Upper lobe of left lung (tissue), 6 donors: ENCODE results near the gene BAAT. TPM values are rescaled to one million over a fixed set of nuclear protein-coding genes. Genes with fewer than 3 reads are reported as not detected.
A peak's percentile ranks its signal among the peaks of the same experiment; 100 is the strongest.
"Not testable (repeated sequence)": the region's sequence is repeated elsewhere in the genome, so short reads cannot be mapped to it uniquely, and the experiment has no call there.

Experiments used
- ATAC-seq, 2 donors: fragments of 200-7000 bp; cut with Tn5 transposase; one replicate each; pipeline ENCODE4 v1.9.1; 2022; ENCODE audit warnings: mild to moderate bottlenecking in 2 of 2, moderate library complexity in 2 of 2; ENCODE audit not compliant: low FRiP score in 2 of 2
- DNase-seq, 2 donors: peaks; one replicate each; pipeline ENCODE4 v3.0.0-alpha.2; 2019 to 2020
- H3K27ac ChIP-seq, 4 donors: fragments of 200-600 bp; sonication (generic); one replicate each; pipeline ENCODE4 v1.5.1; 2016 to 2019
- H3K27me3 ChIP-seq, 4 donors: fragments of 200-600 bp; sonication (generic); one replicate each; pipeline ENCODE4 v1.5.1; 2017 to 2019
- H3K36me3 ChIP-seq, 4 donors: fragments of 200-600 bp; sonication (generic); one replicate each; pipeline ENCODE4 v1.5.1; 2016 to 2019
- H3K4me1 ChIP-seq, 4 donors: fragments of 200-600 bp; sonication (generic); one replicate each; pipeline ENCODE4 v1.5.1; 2018 to 2019
- H3K4me3 ChIP-seq, 4 donors: fragments of 200-600 bp; sonication (generic); one replicate each; pipeline ENCODE4 v1.5.1; 2017 to 2019; ENCODE audit warnings: mild to moderate bottlenecking in 2 of 4, moderate library complexity in 1 of 4
- H3K9me3 ChIP-seq, 4 donors: fragments of 200-600 bp; sonication (generic); one replicate each; pipeline ENCODE4 v1.5.1; 2018 to 2019
- CTCF ChIP-seq, 6 experiments: fragments of 450-650 bp in 4 of 6; fragments of 200-600 bp in 2 of 6; sonication (generic) in 2 of 6; IDR thresholded peaks; one replicate each; pipeline ENCODE4 v1.5.1; 2016 to 2019; ENCODE audit warnings: antibody characterized with exemption in 6 of 6
- EP300 ChIP-seq, 4 donors: sonication (generic); formaldehyde crosslinking; IDR thresholded peaks; one replicate each; pipeline ENCODE4 v1.5.1; 2017; ENCODE audit warnings: antibody characterized with exemption in 4 of 4, control low read depth in 2 of 4
- POLR2A ChIP-seq, 4 donors: fragments of 450-650 bp; IDR thresholded peaks; one replicate each; pipeline ENCODE4 v1.5.1; 2016 to 2017; ENCODE audit warnings: antibody characterized with exemption in 4 of 4, mild to moderate bottlenecking in 2 of 4
- POLR2AphosphoS5 ChIP-seq, 2 donors: sonication (generic); formaldehyde crosslinking; IDR thresholded peaks; one replicate each; pipeline ENCODE4 v1.5.1; 2017; ENCODE audit warnings: antibody characterized with exemption in 2 of 2
- WGBS, 2 donors: methylation state at CpG; one replicate each; pipeline ENCODE4 v1.1.5; 2017 to 2018; 5-methylcytosine and 5-hydroxymethylcytosine counted together
- total RNA-seq, 6 donors: library from RNA; depleted of rRNA in 4 of 6; stranded (reverse); fragments of >200 nt in 4 of 6; gene quantifications; one replicate each; pipeline versions ENCODE4 v1.1.0 to v1.2.1, GENCODE V29; 2016 to 2021
- donor health status: DM: no; HTN: no; CAD: no; lungs with moderate emphysema.
- donor health status: DM: no; HTN: yes; CAD: no; lungs with severe emphysema.

Gene BAAT
- total RNA-seq, 6 donors from 2014 or later = 1.7 to 3.3 TPM; not detected in 4

GRCh38 chr9:101337237-101337636 lies 47.6 kb downstream of the BAAT start:
- H3K27ac ChIP-seq = no peak overlapping the region
- ATAC-seq (no peak), DNase-seq (no peak)
- no peak for TF ChIP-seq EP300 (IDR thresholded peaks at IDR 0.05)
- TF ChIP-seq CTCF (IDR thresholded peaks at IDR 0.05) = no peak
- TF ChIP-seq POLR2AphosphoS5 (IDR thresholded peaks at IDR 0.05) = no peak
- TF ChIP-seq POLR2A (IDR thresholded peaks at IDR 0.05) = no peak
- H3K27me3 ChIP-seq = no peaks in the 10 kb centered on the region
- no peak overlapping the region for H3K4me3 ChIP-seq
- 78 to 86% methylated on average over 2 of the region's 2 CpGs for WGBS, 2 donors
- H3K9me3 ChIP-seq = no peaks in the 10 kb centered on the region
- no peaks in the 10 kb centered on the region for H3K4me1 ChIP-seq
- H3K36me3 ChIP-seq = no peaks in the 10 kb centered on the region

GRCh38 chr9:101336091-101336490 lies 48.7 kb downstream of the BAAT start:
- no peak overlapping the region for H3K27ac ChIP-seq
- no peak for DNase-seq
- H3K4me3 ChIP-seq = no peak overlapping the region
- no peaks in the 10 kb centered on the region for H3K36me3 ChIP-seq
- no peaks in the 10 kb centered on the region for H3K4me1 ChIP-seq
- no peaks in the 10 kb centered on the region for H3K27me3 ChIP-seq
- no peak for TF ChIP-seq EP300 (IDR thresholded peaks at IDR 0.05)
- TF ChIP-seq POLR2AphosphoS5 (IDR thresholded peaks at IDR 0.05) = no peak
- no peak for TF ChIP-seq CTCF (IDR thresholded peaks at IDR 0.05)
- no peak for TF ChIP-seq POLR2A (IDR thresholded peaks at IDR 0.05)
- H3K9me3 ChIP-seq = no peaks in the 10 kb centered on the region
- no peak for ATAC-seq

- Histone ChIP-seq H3K36me3 (no peaks in the 10 kb centered on the region), H3K4me1 (no peaks in the 10 kb centered on the region), H3K27me3 (no peaks in the 10 kb centered on the region), H3K4me3 (no peak overlapping the region), H3K27ac (no peak overlapping the region), H3K9me3 (no peaks in the 10 kb centered on the region)
- TF ChIP-seq POLR2A (IDR thresholded peaks at IDR 0.05) = no peak
- no peak for TF ChIP-seq POLR2AphosphoS5 (IDR thresholded peaks at IDR 0.05)
- TF ChIP-seq EP300 (IDR thresholded peaks at IDR 0.05) = no peak
- TF ChIP-seq CTCF (IDR thresholded peaks at IDR 0.05) = no peak
- 82 to 84% methylated on average over 12 to 25 of the region's 25 CpGs for WGBS, 2 donors
- ATAC-seq (no peak), DNase-seq (peak in 1 of 2 donors; percentile 37)
Observed at GRCh38 chr9:101333926-101334702, 50.7 kb downstream of the BAAT start.

DNA sequence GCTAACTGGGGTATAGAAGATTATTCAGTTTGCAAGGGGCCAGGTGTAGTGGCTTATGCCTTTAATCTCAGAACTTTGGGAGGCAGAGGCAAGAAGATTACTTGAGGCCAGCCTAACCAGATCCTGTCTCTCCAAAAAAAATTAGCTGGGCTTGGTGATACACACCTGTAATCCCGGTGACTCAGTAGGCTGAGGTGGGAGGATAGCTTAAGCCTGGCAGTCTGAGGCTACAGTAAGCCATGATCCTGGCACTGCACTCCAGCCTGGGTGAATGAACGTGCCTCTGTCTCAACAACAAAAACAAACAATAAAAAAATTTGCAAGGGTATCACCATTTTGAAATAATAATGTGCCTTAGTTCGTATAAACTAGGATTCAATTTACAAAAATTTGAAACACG lies 51.3 kb downstream of the BAAT start:
- Histone ChIP-seq H3K4me1 (no peaks in the 10 kb centered on the region), H3K9me3 (no peaks in the 10 kb centered on the region), H3K27ac (no peak overlapping the region), H3K36me3 (no peaks in the 10 kb centered on the region), H3K27me3 (no peaks in the 10 kb centered on the region), H3K4me3 (no peak overlapping the region)
- TF ChIP-seq POLR2AphosphoS5 (IDR thresholded peaks at IDR 0.05) = no peak
- TF ChIP-seq EP300 (IDR thresholded peaks at IDR 0.05) = no peak
- no peak for TF ChIP-seq POLR2A (IDR thresholded peaks at IDR 0.05)
- TF ChIP-seq CTCF (IDR thresholded peaks at IDR 0.05) = no peak
- 68 to 69% methylated on average over 4 of the region's 4 CpGs for WGBS, 2 donors
- no peak for DNase-seq
- ATAC-seq = no peak

DNA sequence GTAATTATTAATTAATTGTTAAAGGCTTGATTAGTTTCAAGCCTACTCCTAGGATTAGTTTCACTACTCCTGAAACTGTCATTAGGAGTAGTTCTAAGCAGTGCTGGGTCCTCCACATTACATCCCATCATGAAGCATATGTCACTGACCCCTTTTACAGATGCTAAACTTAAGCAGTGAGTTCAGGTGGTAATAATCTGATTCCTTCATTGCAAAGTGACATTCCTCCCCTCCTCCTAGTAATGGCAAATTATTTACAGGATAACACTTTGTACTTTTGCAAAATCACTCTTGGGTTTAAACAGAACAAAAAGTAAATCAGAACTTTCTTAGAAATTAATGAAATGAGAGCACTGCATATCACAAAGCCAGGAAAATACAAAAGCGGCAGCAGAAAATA lies 52.4 kb downstream of the BAAT start:
- no peak overlapping the region for H3K27ac ChIP-seq
- no peaks in the 10 kb centered on the region for H3K36me3 ChIP-seq
- DNase-seq (no peak), ATAC-seq (no peak)
- no peak overlapping the region for H3K4me3 ChIP-seq
- no peaks in the 10 kb centered on the region for H3K27me3 ChIP-seq
- H3K4me1 ChIP-seq = no peaks in the 10 kb centered on the region
- TF ChIP-seq CTCF (IDR thresholded peaks at IDR 0.05) (no peak), EP300 (IDR thresholded peaks at IDR 0.05) (no peak), POLR2AphosphoS5 (IDR thresholded peaks at IDR 0.05) (no peak), POLR2A (IDR thresholded peaks at IDR 0.05) (no peak)
- H3K9me3 ChIP-seq = peaks cover 0 to 3% (median 0%) of the 10 kb centered on the region in 4 donors
- WGBS, 2 donors = 95 to 100% methylated on average over 1 of the region's 1 CpG

GRCh38 chr9:101327422-101327909 lies 57.3 kb downstream of the BAAT start:
- ATAC-seq = not testable (repeated sequence)

More at GRCh38 chr9:101327422-101327909, 57.3 kb downstream of the BAAT start:
- H3K4me1 ChIP-seq, DNase-seq, H3K9me3 ChIP-seq, H3K36me3 ChIP-seq, H3K27me3 ChIP-seq, H3K27ac ChIP-seq, H3K4me3 ChIP-seq: not testable (repeated sequence)
- WGBS, 2 donors = 45 to 51% methylated on average over 3 of the region's 3 CpGs
